ENCODE results near the gene DDX49.

DNA sequence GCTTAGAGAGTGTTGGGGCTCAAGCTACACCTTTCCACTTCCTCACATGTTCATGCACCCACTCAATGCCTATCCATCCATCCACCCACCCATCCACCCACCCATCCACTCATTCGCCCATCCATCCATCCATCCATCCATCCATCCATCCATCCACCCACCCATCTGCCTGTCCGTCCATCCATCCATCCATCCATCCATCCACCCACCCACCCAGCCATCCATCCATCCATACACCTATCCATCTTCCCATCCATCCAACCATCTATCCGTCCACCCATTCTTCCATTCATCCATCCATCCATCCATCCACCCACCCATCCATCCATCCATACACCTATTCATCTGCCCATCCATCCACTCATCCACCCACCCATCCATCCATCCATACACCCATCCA is 34.6 kb downstream of the DDX49 start:
- TF ChIP-seq SP1 (IDR thresholded peaks at IDR 0.05) (no peak), CTCF (IDR thresholded peaks at IDR 0.05; ENCODE audit: low read depth, low read length, missing input control) (no peak), RAD21 (IDR thresholded peaks at IDR 0.05) (no peak), GABPA (IDR thresholded peaks at IDR 0.05 in 1 of 2, conservative IDR thresholded peaks at IDR 0.05 in 1 of 2) (no peak), MAX (IDR thresholded peaks at IDR 0.05) (no peak), YY1 (IDR thresholded peaks at IDR 0.05) (no peak), EGR1 (IDR thresholded peaks at IDR 0.05; ENCODE audit: low read depth in 2 of 2) (no peak), ATF3 (IDR thresholded peaks at IDR 0.05) (no peak), TAF1 (conservative IDR thresholded peaks at IDR 0.05) (no peak), RXRA (IDR thresholded peaks at IDR 0.05) (no peak), JUND (IDR thresholded peaks at IDR 0.05) (no peak), NR2F2 (IDR thresholded peaks at IDR 0.05) (no peak)
- TF ChIP-seq, protein P1, sequence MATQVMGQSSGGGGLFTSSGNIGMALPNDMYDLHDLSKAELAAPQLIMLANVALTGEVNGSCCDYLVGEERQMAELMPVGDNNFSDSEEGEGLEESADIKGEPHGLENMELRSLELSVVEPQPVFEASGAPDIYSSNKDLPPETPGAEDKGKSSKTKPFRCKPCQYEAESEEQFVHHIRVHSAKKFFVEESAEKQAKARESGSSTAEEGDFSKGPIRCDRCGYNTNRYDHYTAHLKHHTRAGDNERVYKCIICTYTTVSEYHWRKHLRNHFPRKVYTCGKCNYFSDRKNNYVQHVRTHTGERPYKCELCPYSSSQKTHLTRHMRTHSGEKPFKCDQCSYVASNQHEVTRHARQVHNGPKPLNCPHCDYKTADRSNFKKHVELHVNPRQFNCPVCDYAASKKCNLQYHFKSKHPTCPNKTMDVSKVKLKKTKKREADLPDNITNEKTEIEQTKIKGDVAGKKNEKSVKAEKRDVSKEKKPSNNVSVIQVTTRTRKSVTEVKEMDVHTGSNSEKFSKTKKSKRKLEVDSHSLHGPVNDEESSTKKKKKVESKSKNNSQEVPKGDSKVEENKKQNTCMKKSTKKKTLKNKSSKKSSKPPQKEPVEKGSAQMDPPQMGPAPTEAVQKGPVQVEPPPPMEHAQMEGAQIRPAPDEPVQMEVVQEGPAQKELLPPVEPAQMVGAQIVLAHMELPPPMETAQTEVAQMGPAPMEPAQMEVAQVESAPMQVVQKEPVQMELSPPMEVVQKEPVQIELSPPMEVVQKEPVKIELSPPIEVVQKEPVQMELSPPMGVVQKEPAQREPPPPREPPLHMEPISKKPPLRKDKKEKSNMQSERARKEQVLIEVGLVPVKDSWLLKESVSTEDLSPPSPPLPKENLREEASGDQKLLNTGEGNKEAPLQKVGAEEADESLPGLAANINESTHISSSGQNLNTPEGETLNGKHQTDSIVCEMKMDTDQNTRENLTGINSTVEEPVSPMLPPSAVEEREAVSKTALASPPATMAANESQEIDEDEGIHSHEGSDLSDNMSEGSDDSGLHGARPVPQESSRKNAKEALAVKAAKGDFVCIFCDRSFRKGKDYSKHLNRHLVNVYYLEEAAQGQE (IDR thresholded peaks at IDR 0.05): no peak
- TF ChIP-seq, protein P2, sequence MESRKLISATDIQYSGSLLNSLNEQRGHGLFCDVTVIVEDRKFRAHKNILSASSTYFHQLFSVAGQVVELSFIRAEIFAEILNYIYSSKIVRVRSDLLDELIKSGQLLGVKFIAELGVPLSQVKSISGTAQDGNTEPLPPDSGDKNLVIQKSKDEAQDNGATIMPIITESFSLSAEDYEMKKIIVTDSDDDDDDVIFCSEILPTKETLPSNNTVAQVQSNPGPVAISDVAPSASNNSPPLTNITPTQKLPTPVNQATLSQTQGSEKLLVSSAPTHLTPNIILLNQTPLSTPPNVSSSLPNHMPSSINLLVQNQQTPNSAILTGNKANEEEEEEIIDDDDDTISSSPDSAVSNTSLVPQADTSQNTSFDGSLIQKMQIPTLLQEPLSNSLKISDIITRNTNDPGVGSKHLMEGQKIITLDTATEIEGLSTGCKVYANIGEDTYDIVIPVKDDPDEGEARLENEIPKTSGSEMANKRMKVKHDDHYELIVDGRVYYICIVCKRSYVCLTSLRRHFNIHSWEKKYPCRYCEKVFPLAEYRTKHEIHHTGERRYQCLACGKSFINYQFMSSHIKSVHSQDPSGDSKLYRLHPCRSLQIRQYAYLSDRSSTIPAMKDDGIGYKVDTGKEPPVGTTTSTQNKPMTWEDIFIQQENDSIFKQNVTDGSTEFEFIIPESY (IDR thresholded peaks at IDR 0.05): no peak
